Measurements from ENCODE around the gene SERPINA3. TPM values are rescaled to one million over a fixed set of nuclear protein-coding genes. Genes with fewer than 3 reads are reported as not detected.

Gene SERPINA3
- total RNA-seq, 2 donors from 2014 or later, result 352 to 505 TPM

GRCh38 chr14:94671870-94672444 is 59.8 kb downstream of the SERPINA3 start:
- Histone ChIP-seq H3K9me3 (no peaks in the 10 kb centered on the region), H3K4me1 (replicated peaks) (no peaks in the 10 kb centered on the region), H3K27me3 (replicated peaks; ENCODE audit: insufficient read depth) (no peaks in the 10 kb centered on the region), H3K27ac (no peak overlapping the region), H3K36me3 (no peaks in the 10 kb centered on the region), H3K4me3 (no peak overlapping the region)
- intact Hi-C loops (cut with DNase I), result no loop called here
- DNase-seq (ENCODE audit: low spot score), result no peak
- WGBS, result 87% methylated on average over 7 of the region's 7 CpGs
- TF ChIP-seq POLR2AphosphoS5 (IDR thresholded peaks at IDR 0.05), result no peak
- no peak for TF ChIP-seq POLR2A (IDR thresholded peaks at IDR 0.05)
- TF ChIP-seq, protein P1, sequence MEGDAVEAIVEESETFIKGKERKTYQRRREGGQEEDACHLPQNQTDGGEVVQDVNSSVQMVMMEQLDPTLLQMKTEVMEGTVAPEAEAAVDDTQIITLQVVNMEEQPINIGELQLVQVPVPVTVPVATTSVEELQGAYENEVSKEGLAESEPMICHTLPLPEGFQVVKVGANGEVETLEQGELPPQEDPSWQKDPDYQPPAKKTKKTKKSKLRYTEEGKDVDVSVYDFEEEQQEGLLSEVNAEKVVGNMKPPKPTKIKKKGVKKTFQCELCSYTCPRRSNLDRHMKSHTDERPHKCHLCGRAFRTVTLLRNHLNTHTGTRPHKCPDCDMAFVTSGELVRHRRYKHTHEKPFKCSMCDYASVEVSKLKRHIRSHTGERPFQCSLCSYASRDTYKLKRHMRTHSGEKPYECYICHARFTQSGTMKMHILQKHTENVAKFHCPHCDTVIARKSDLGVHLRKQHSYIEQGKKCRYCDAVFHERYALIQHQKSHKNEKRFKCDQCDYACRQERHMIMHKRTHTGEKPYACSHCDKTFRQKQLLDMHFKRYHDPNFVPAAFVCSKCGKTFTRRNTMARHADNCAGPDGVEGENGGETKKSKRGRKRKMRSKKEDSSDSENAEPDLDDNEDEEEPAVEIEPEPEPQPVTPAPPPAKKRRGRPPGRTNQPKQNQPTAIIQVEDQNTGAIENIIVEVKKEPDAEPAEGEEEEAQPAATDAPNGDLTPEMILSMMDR (IDR thresholded peaks at IDR 0.05), result no peak

- H3K27me3 ChIP-seq (replicated peaks; ENCODE audit: insufficient read depth), result no peaks in the 10 kb centered on the region
- TF ChIP-seq, protein P1 (IDR thresholded peaks at IDR 0.05), result no peak
- TF ChIP-seq POLR2AphosphoS5 (IDR thresholded peaks at IDR 0.05), result no peak
- H3K27ac ChIP-seq, result no peak overlapping the region
- no peaks in the 10 kb centered on the region for H3K9me3 ChIP-seq
- no peaks in the 10 kb centered on the region for H3K36me3 ChIP-seq
- WGBS, result 98% methylated on average over 7 of the region's 7 CpGs
- H3K4me3 ChIP-seq, result no peak overlapping the region
- intact Hi-C loops (cut with DNase I), result no loop called here
- DNase-seq (ENCODE audit: low spot score), result no peak
- H3K4me1 ChIP-seq (replicated peaks), result no peaks in the 10 kb centered on the region
These were observed 60.9 kb downstream of the SERPINA3 start for GRCh38 chr14:94673071-94673470.

Other genes with a start within 250 kb of the SERPINA3 start
- not detected for gene SERPINA2, start 245.7 kb upstream of the SERPINA3 start, total RNA-seq
- 1 to 10 TPM; 4.9 to 9.8 TPM for gene SERPINA1, start 223.8 kb upstream of the SERPINA3 start, total RNA-seq
- gene SERPINA11, start 159.6 kb upstream of the SERPINA3 start, total RNA-seq, result not detected
- gene SERPINA9, start 136.2 kb upstream of the SERPINA3 start, total RNA-seq, result not detected
- 1 to 10 TPM in 1 of 2 donors, under 1 TPM in 1; 0.82 to 1.1 TPM for gene SERPINA12, start 102.9 kb upstream of the SERPINA3 start, total RNA-seq
- 1 to 10 TPM in 1 of 2 donors, not detected in 1; 2.2 TPM for gene SERPINA4, start 50.9 kb upstream of the SERPINA3 start, total RNA-seq
- gene SERPINA5, start 31.0 kb upstream of the SERPINA3 start, total RNA-seq, result 100 to 1,000 TPM in 1 of 2 donors, 1 to 10 TPM in 1; 2.6 to 936 TPM
- 1 to 10 TPM; 2.7 to 3.6 TPM for gene GSC, start 157.7 kb downstream of the SERPINA3 start, total RNA-seq